Gastroesophageal sphincter (tissue), 4 donors: ENCODE results near the gene PARN. TPM values are rescaled to one million over a fixed set of nuclear protein-coding genes. Genes with fewer than 3 reads are reported as not detected.

ENCODE experiments used
- ATAC-seq: fragments of 150-250 bp; one replicate; pipeline ENCODE4 v1.9.1; 2016; ENCODE audit warnings: mild to moderate bottlenecking, moderate library complexity
- H3K27ac ChIP-seq, 4 donors: fragments of 200-600 bp; sonication (generic) in 3 of 4; 1 replicate in 3 of 4; 2 replicates in 1 of 4; pipeline ENCODE4 v1.5.1; 2016 to 2019
- H3K27me3 ChIP-seq: fragments of 200-600 bp; sonication (generic); one replicate; pipeline ENCODE4 v1.5.1; 2019
- H3K36me3 ChIP-seq, 2 donors: fragments of 200-600 bp; sonication (generic); one replicate each; pipeline ENCODE4 v1.5.1; 2019; ENCODE audit warnings: control low read depth in 1 of 2
- H3K4me1 ChIP-seq, 3 donors: fragments of 200-600 bp; sonication (generic); 1 replicate in 2 of 3; 2 replicates in 1 of 3; pipeline ENCODE4 v1.5.1; 2016 to 2019; ENCODE audit warnings: control low read depth in 2 of 3
- H3K4me3 ChIP-seq, 2 donors: fragments of 200-600 bp; sonication (generic); one replicate each; pipeline ENCODE4 v1.5.1; 2019; ENCODE audit warnings: mild to moderate bottlenecking in 1 of 2, moderate library complexity in 1 of 2
- H3K9me3 ChIP-seq, 3 donors: fragments of 200-600 bp; sonication (generic); one replicate each; pipeline ENCODE4 v1.5.1; 2017 to 2019; ENCODE audit warnings: control low read depth in 2 of 3
- EP300 ChIP-seq: sonication (generic); formaldehyde crosslinking; IDR thresholded peaks from one replicate; pipeline ENCODE4 v1.6.1; 2017; ENCODE audit warnings: antibody characterized with exemption, mild to moderate bottlenecking
- POLR2A ChIP-seq, 2 donors: fragments of 450-650 bp; IDR thresholded peaks; one replicate each; pipeline ENCODE4 v1.6.1; 2017; ENCODE audit warnings: antibody characterized with exemption in 2 of 2, mild to moderate bottlenecking in 2 of 2, moderate library complexity in 1 of 2
- POLR2AphosphoS5 ChIP-seq: sonication (generic); formaldehyde crosslinking; IDR thresholded peaks from one replicate; pipeline ENCODE4 v1.6.1; 2017; ENCODE audit warnings: antibody characterized with exemption
- WGBS, 2 donors: methylation state at CpG; one replicate each; pipeline ENCODE4 v1.1.5; 2018; ENCODE audit warnings: low coverage in 1 of 2; 5-methylcytosine and 5-hydroxymethylcytosine counted together
- total RNA-seq, 4 donors: library from RNA; depleted of rRNA; stranded (reverse); fragments of >200 nt; gene quantifications; one replicate each; pipeline ENCODE4 v1.1.0, GENCODE V29; 2016
- TF ChIP-seq, protein P1 (sequence below), 4 experiments: fragments of 200-600 bp in 2 of 4; fragments of 450-650 bp in 2 of 4; sonication (generic) in 1 of 4; IDR thresholded peaks; one replicate each; pipeline ENCODE4 v1.5.1; 2017 to 2019; ENCODE audit warnings: antibody characterized with exemption in 4 of 4, mild to moderate bottlenecking in 2 of 4, moderate library complexity in 2 of 4

PARN gene
- total RNA-seq, 4 donors from 2014 or later = 34.9 to 49.7 (median 40.0) TPM

DNA sequence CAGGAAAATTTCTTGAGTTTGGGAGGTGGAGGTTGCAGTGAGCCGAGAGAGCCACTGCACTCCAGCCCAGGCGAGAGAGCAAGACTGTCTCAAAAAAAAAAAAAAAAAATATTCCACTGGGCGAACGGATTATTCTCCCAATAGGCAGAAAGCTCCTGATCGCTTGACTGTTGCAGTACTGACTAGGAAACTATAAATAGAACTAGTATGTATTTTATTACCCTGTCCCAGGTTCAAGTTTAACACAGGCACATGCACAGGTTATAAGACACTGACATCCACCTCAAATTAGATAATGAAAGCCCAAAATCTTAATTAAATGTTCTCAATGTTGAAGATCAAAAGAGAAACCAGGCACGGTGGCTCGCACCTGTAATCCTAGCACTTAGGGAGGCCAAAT, 11.5 kb downstream of the PARN start:
- H3K4me1 ChIP-seq = no peaks in the 10 kb centered on the region
- TF ChIP-seq, protein P1, sequence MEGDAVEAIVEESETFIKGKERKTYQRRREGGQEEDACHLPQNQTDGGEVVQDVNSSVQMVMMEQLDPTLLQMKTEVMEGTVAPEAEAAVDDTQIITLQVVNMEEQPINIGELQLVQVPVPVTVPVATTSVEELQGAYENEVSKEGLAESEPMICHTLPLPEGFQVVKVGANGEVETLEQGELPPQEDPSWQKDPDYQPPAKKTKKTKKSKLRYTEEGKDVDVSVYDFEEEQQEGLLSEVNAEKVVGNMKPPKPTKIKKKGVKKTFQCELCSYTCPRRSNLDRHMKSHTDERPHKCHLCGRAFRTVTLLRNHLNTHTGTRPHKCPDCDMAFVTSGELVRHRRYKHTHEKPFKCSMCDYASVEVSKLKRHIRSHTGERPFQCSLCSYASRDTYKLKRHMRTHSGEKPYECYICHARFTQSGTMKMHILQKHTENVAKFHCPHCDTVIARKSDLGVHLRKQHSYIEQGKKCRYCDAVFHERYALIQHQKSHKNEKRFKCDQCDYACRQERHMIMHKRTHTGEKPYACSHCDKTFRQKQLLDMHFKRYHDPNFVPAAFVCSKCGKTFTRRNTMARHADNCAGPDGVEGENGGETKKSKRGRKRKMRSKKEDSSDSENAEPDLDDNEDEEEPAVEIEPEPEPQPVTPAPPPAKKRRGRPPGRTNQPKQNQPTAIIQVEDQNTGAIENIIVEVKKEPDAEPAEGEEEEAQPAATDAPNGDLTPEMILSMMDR (IDR thresholded peaks at IDR 0.05) = no peak
- no peak for TF ChIP-seq EP300
- TF ChIP-seq POLR2AphosphoS5 = no peak
- no peak for TF ChIP-seq POLR2A (IDR thresholded peaks at IDR 0.05)
- no peak overlapping the region for H3K4me3 ChIP-seq
- H3K27me3 ChIP-seq = no peaks in the 10 kb centered on the region
- peaks cover 0 to 99% of the 10 kb centered on the region in 2 donors for H3K36me3 ChIP-seq
- ATAC-seq = no peak
- no peaks in the 10 kb centered on the region for H3K9me3 ChIP-seq
- H3K27ac ChIP-seq = no peak overlapping the region
- 83 to 90% methylated on average over 7 of the region's 7 CpGs for WGBS, 2 donors

DNA sequence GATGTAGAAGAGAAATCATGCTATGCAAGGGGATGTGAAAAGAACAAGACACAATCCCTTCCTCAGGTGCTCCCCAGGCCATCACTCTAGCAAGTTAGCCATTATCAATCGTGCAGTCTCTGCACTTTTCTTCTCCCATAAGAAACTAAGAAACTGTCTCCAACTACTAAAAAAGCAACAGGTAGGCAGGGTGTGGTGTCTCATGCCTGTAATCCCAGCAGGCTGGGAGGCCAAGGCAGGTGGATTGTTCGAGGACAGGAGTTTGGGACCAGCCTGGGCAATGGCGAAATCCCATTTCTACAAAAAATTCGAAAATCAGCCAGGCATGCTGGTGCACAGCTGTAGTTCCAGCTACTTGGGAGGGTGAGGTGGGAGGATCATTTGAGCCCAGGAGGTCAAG, 13.8 kb downstream of the PARN start:
- no peak overlapping the region for H3K4me3 ChIP-seq
- H3K27ac ChIP-seq = no peak overlapping the region
- H3K4me1 ChIP-seq = no peaks in the 10 kb centered on the region
- H3K9me3 ChIP-seq = no peaks in the 10 kb centered on the region
- no peaks in the 10 kb centered on the region for H3K27me3 ChIP-seq
- WGBS, 2 donors = 100% methylated on average over 2 of the region's 4 CpGs; no CpG with 5 or more reads in 1 of the 2 donors
- peaks cover 0 to 99% of the 10 kb centered on the region in 2 donors for H3K36me3 ChIP-seq
- ATAC-seq = no peak
- TF ChIP-seq EP300 = no peak
- TF ChIP-seq POLR2AphosphoS5 = no peak
- TF ChIP-seq, protein P1 (IDR thresholded peaks at IDR 0.05) = no peak
- TF ChIP-seq POLR2A (IDR thresholded peaks at IDR 0.05) = no peak

DNA sequence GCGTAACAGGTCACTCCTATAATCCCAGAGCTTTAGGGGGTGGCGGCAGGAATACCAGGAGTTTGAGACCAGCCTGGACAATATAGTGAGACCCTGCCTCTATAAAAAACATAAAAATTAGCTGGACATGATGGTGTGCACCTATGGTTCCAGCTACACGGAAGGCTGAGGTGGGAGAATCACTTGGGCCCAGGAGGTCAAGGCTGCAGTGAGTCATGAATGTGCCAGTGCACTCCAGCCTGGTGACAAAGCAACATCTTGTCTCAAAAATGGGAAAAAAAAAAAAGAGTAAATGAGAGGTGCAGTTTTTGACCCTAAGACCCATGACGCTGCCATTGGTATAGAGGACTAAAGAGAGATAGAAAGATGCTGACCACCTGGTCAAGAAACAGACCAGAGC, 16.1 kb downstream of the PARN start:
- ATAC-seq = no peak

DNA sequence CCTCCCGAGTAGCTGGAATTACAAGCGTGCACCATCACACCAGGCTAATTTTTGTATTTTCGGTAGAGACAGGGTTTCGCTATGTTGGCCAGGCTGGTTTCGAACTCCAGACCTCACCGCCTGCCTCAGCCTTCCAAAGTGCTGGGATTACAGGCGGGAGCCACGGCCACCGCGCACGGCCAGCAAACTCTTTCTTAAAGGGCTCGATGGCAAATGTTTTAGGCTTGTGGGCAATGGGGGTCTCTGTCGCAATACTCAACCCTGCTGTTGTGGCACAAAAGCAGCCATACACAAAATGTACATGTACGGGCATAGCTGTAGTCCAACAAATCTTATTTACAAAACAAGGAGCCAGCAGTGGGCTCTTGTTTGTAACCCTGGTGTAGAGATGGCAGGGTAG, 18.4 kb downstream of the PARN start:
- ATAC-seq = no peak
- TF ChIP-seq POLR2A (IDR thresholded peaks at IDR 0.05) = no peak
- no peak for TF ChIP-seq POLR2AphosphoS5
- TF ChIP-seq EP300 = no peak
- TF ChIP-seq, protein P1 (IDR thresholded peaks at IDR 0.05) = no peak
- WGBS, 2 donors = 90 to 93% methylated on average over 7 to 12 of the region's 14 CpGs
- Histone ChIP-seq H3K36me3 (peaks cover 0 to 99% of the 10 kb centered on the region in 2 donors), H3K4me1 (no peaks in the 10 kb centered on the region), H3K4me3 (no peak overlapping the region), H3K27ac (no peak overlapping the region), H3K27me3 (no peaks in the 10 kb centered on the region), H3K9me3 (no peaks in the 10 kb centered on the region)

More for the DNA sequence above, 16.1 kb downstream of the PARN start:
- TF ChIP-seq EP300 (no peak), POLR2AphosphoS5 (no peak), POLR2A (IDR thresholded peaks at IDR 0.05) (no peak)
- TF ChIP-seq, protein P1 (IDR thresholded peaks at IDR 0.05) = no peak
- Histone ChIP-seq H3K27ac (no peak overlapping the region), H3K27me3 (no peaks in the 10 kb centered on the region), H3K9me3 (no peaks in the 10 kb centered on the region), H3K4me3 (no peak overlapping the region), H3K4me1 (no peaks in the 10 kb centered on the region), H3K36me3 (peaks cover 0 to 99% of the 10 kb centered on the region in 2 donors)
- WGBS, 2 donors = 91 to 100% methylated on average over 4 of the region's 4 CpGs

DNA sequence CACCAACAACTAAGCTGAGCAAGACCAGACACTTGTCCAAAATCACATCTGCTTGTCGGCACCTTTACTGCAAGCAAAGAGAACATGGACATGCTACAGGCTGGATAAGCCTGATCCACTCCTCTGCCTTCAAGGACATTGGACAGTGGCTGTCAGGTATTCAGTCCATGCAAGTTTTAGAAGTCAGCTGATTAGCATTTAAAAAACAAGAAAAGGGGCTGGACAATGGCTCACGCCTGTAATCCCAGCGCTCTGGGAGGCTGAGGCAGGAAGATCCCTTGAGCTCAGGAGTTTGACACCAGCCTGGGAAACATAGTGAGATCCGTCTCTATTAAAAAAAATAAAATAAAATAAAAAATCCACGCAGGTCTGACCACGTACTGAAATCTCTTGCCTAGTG, 20.3 kb downstream of the PARN start:
- TF ChIP-seq, protein P1 (IDR thresholded peaks at IDR 0.05) = no peak
- TF ChIP-seq POLR2AphosphoS5 (no peak), POLR2A (IDR thresholded peaks at IDR 0.05) (no peak), EP300 (no peak)
- no peaks in the 10 kb centered on the region for H3K27me3 ChIP-seq
- no peaks in the 10 kb centered on the region for H3K4me1 ChIP-seq
- peaks cover 4 to 99% of the 10 kb centered on the region in 2 donors for H3K36me3 ChIP-seq
- no peak overlapping the region for H3K27ac ChIP-seq
- no peak for ATAC-seq
- 89 to 94% methylated on average over 4 of the region's 6 CpGs for WGBS, 2 donors
- H3K9me3 ChIP-seq = no peaks in the 10 kb centered on the region
- no peak overlapping the region for H3K4me3 ChIP-seq
